Calu3 (cell line): Measurements from ENCODE around the gene TMEM198. TPM values are rescaled to one million over a fixed set of nuclear protein-coding genes. Genes with fewer than 3 reads are reported as not detected.

ENCODE experiments used
- BruUV-seq: library from RNA; stranded (reverse); fragments of 400-500 nt; replicated peaks from 2 replicates; lab custom pipeline; 2021; lab: Mats Ljungman, UMichigan
- CTCF ChIA-PET: fragments of 300-600 bp; sonication (Branson Sonifier 250); formaldehyde crosslinking; loops from one replicate; lab custom pipeline; 2022; ENCODE audit warnings: antibody characterized with exemption; lab: Charles Lee
- DNase-seq: peaks from one replicate; pipeline ENCODE4 v3.0.0; 2022
- H3K27ac Mint-ChIP-seq: one replicate; pipeline ENCODE4 v1.8.0; 2022; ENCODE audit warnings: mixed read lengths; ENCODE audit not compliant: unreplicated experiment
- H3K27me3 Mint-ChIP-seq: one replicate; pipeline ENCODE4 v1.8.0; 2022; ENCODE audit warnings: mixed read lengths; ENCODE audit not compliant: unreplicated experiment
- H3K36me3 Mint-ChIP-seq: one replicate; pipeline ENCODE4 v1.8.0; 2022; ENCODE audit warnings: mild to moderate bottlenecking, moderate library complexity, mixed read lengths; ENCODE audit not compliant: insufficient read depth, unreplicated experiment
- H3K4me1 Mint-ChIP-seq: one replicate; pipeline ENCODE4 v1.8.0; 2022; ENCODE audit warnings: mild to moderate bottlenecking, low read depth, mixed read lengths; ENCODE audit not compliant: unreplicated experiment
- H3K4me3 Mint-ChIP-seq: one replicate; pipeline ENCODE4 v1.8.0; 2022; ENCODE audit warnings: mild to moderate bottlenecking, low read depth, moderate library complexity, mixed read lengths; ENCODE audit not compliant: unreplicated experiment
- H3K9me3 Mint-ChIP-seq: one replicate; pipeline ENCODE4 v1.8.0; 2022; ENCODE audit warnings: low read depth, mixed read lengths; ENCODE audit not compliant: unreplicated experiment
- intact Hi-C: fragments of 100-400 bp; cut with micrococcal nuclease; formaldehyde crosslinking; loops from one replicate; pipeline ENCODE4 v1.10.0; 2022; ENCODE audit not compliant: unreplicated experiment
- total RNA-seq: library from RNA; stranded (reverse); gene quantifications from 2 replicates; pipeline ENCODE4 v1.2.3, GENCODE V29; 2022
- TF ChIP-seq, protein P1 (sequence below): fragments of 200-600 bp; IDR thresholded peaks from one replicate; pipeline ENCODE4 v1.8.0; 2022; ENCODE audit warnings: antibody characterized with exemption; ENCODE audit not compliant: unreplicated experiment

Gene TMEM198
- total RNA-seq, 1 experiment from 2014 or later, result 5.9 TPM

DNA sequence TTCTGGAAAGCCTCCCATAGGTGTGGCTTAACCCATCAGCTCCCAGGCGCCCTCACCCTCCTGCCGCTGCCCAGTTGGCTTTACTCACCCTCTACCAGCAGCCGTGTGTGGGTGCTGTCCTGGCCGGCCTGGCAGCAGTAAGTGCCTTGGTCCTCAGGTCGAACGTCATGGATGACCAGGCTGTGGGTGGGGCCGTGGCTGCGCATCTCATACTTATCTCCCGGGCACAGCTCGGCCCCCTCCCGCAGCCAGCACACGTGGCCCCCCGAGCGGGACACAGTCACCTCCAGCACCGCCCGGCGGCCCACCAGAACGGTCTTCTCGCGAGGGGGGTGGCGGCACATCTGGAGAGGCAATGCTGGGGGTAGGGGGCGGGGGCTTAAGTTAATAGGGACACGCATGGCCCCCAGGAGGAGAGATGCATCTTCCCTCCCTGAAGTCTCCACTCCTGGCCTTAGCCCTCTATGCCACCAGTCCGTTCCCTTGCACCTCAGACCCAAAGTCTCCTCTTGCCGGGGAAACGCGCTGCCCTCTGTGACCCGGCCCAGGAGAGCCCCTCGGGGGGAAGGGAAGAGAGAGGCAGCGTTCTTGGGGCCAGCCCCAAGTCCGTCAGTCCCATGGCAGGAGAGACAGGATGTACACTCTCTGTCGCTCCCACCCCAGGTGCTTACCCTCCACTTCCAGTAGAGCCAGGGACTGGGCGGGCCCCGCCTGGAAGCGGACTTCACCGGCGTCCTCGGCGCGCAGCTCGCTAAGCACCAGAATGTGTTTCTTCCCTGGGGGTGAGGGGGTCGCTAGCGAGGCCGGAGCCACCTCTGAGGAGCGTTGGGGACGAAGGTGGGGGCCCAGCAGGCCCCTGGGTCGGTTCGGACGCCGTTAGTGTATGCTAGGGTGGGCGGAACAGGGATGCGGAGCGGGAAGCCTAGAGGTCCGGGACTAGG is 7.9 kb downstream of the TMEM198 start:
- Mint-ChIP-seq H3K9me3 (no peaks in the 10 kb centered on the region), H3K27ac (peak overlapping the region; percentile 67), H3K27me3 (peaks cover 4% of the 10 kb centered on the region), H3K36me3 (peaks cover 27% of the 10 kb centered on the region), H3K4me1 (no peaks in the 10 kb centered on the region), H3K4me3 (peak overlapping the region; percentile 90)
- intact Hi-C loops, result no loop called here
- CTCF ChIA-PET, result interaction anchor here (0.6 to 1.6 kb wide), 4 partner anchors 8 to 58 kb away, joined by 3 to 8 read pairs (median 3); partner anchors contain the start of genes CHPF, OBSL1 and TMEM198
- no TSS peak for BruUV-seq
- TF ChIP-seq, protein P1, sequence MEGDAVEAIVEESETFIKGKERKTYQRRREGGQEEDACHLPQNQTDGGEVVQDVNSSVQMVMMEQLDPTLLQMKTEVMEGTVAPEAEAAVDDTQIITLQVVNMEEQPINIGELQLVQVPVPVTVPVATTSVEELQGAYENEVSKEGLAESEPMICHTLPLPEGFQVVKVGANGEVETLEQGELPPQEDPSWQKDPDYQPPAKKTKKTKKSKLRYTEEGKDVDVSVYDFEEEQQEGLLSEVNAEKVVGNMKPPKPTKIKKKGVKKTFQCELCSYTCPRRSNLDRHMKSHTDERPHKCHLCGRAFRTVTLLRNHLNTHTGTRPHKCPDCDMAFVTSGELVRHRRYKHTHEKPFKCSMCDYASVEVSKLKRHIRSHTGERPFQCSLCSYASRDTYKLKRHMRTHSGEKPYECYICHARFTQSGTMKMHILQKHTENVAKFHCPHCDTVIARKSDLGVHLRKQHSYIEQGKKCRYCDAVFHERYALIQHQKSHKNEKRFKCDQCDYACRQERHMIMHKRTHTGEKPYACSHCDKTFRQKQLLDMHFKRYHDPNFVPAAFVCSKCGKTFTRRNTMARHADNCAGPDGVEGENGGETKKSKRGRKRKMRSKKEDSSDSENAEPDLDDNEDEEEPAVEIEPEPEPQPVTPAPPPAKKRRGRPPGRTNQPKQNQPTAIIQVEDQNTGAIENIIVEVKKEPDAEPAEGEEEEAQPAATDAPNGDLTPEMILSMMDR, result no peak
- DNase-seq, result no peak

DNA sequence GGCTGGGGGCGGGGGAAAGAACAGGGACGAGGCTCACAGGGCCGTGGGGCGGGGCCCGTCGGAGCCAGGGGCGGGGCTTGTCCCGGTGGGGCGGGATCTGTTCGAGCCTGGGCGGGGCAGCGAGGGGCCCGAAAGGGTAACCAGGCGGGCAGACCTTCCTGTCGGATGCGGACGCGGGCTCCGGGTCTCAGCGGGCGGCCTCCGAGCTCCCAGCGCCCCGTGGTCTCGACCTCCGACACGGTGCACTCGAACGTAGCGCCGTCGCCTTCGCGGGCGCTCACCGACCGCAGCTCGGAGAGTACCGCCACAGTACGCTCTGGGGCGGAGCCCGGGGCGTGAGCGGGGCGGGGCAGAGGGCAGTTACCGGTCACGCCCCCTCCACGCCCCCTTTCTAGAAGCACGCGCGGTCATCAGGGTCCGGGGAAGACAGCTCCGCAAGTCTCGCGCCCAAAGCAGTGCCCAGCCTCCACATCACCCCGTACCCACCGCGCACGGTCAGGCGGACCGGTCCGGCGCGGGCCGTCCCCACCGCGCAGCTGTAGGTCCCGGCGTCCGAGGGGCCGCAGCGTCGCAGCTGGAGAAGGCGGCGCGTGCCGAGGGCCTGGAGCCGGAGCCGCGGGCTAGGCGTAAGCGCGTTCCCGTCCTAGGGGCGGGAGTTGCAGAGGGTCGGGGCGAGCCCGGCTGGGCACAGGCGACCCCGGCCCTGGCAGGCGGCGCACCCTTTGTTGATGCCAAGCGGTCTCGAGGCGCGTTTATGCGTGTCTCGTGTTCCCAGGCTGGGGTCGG is 8.7 kb downstream of the TMEM198 start:
- no peaks in the 10 kb centered on the region for H3K9me3 Mint-ChIP-seq
- peak overlapping the region; percentile 90 for H3K4me3 Mint-ChIP-seq
- DNase-seq, result peak; percentile 95
- H3K4me1 Mint-ChIP-seq, result no peaks in the 10 kb centered on the region
- peaks cover 27% of the 10 kb centered on the region for H3K36me3 Mint-ChIP-seq
- H3K27ac Mint-ChIP-seq, result peak overlapping the region; percentile 67
- no peaks in the 10 kb centered on the region for H3K27me3 Mint-ChIP-seq
- BruUV-seq, result no TSS peak
- CTCF ChIA-PET, result interaction anchor here (0.6 to 1.6 kb wide), 4 partner anchors 9 to 57 kb away, joined by 3 to 8 read pairs (median 3); partner anchors contain the start of genes CHPF and TMEM198
- intact Hi-C loops, result no loop called here
- TF ChIP-seq, protein P1, result no peak

DNA sequence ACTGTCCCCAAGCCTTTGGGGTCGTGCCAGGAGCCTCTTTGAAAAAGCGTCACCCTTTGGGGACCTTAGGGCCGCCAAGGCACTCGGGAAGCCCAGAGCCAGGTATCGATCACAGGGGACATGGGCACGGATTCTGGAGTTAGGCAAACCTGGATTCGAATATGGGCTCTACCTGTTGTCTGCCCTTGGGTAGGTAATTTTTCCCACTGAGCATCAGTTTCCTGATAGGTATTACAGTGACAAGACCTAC is 9.3 kb downstream of the TMEM198 start:
- no peaks in the 10 kb centered on the region for H3K9me3 Mint-ChIP-seq
- no TSS peak for BruUV-seq

DNA sequence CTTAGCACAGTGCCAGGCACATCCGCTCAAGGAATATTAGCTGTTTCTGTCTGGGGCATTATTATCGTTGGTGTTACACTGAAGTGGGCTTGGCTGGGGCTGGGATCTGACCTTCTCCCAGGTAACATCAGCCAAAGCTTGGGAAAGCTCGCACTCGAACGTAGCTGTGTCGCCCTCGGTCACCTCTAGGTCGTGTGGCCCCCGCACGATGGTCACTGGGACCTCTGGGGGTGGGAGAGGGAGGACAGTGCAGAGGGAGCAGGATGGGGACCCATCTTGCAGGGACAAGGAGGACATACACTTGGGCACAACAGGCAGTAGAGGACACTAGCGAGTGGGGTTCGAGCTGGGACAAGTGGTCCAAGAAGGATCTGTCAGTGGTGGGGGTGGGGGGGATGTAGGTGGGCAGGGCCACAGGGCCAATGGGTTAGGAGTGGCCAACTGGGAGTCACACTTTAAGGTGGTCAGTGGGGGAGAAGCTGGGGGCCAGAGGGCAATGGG is 9.7 kb downstream of the TMEM198 start:
- Mint-ChIP-seq H3K9me3 (no peaks in the 10 kb centered on the region), H3K4me3 (no peak overlapping the region), H3K36me3 (peaks cover 27% of the 10 kb centered on the region), H3K27ac (no peak overlapping the region), H3K4me1 (no peaks in the 10 kb centered on the region), H3K27me3 (no peaks in the 10 kb centered on the region)
- intact Hi-C loops, result no loop called here
- TF ChIP-seq, protein P1, result no peak
- CTCF ChIA-PET, result no interaction called here
- no peak for DNase-seq
- BruUV-seq, result no TSS peak

More for the DNA sequence above, 9.3 kb downstream of the TMEM198 start:
- H3K36me3 Mint-ChIP-seq, result peaks cover 27% of the 10 kb centered on the region
- peak overlapping the region; percentile 90 for H3K4me3 Mint-ChIP-seq
- H3K4me1 Mint-ChIP-seq, result no peaks in the 10 kb centered on the region
- no peak overlapping the region for H3K27ac Mint-ChIP-seq
- intact Hi-C loops, result no loop called here
- TF ChIP-seq, protein P1, result no peak
- CTCF ChIA-PET, result interaction anchor here (0.6 to 1.6 kb wide), 3 partner anchors 9 to 57 kb away, joined by 3 to 8 read pairs (median 3); partner anchors contain the start of genes CHPF and TMEM198
- H3K27me3 Mint-ChIP-seq, result no peaks in the 10 kb centered on the region
- DNase-seq, result no peak
